ENCODE measurements around the gene CALN1. TPM values are rescaled to one million over a fixed set of nuclear protein-coding genes. Genes with fewer than 3 reads are reported as not detected.

Gene CALN1
- polyA plus RNA-seq, 3 donors: under 0.01 TPM; not detected in 2

- H3K4me2 ChIP-seq (replicated peaks; ENCODE audit: extremely low read depth, low read length, poor library complexity, severe bottlenecking): no peak overlapping the region
- H3K4me1 ChIP-seq (ENCODE audit: control insufficient read depth in 1 of 2, insufficient read depth in 2 of 2, low read length in 2 of 2): peaks cover 20 to 24% of the 10 kb centered on the region in 2 donors
- Mint-ChIP-seq H3K27ac (no peak overlapping the region), H3K9me3 (peaks cover 5 to 19% (median 12%) of the 10 kb centered on the region in 7 donors), H3K4me1 (peaks cover 31% of the 10 kb centered on the region), H3K4me3 (no peak overlapping the region), H3K36me3 (peaks cover 2 to 4% of the 10 kb centered on the region in 2 donors), H3K27me3 (ENCODE audit: low read depth in 3 of 3) (peaks cover 2 to 3% (median 2%) of the 10 kb centered on the region in 3 donors)
- no peaks in the 10 kb centered on the region for H3K79me2 ChIP-seq (ENCODE audit: insufficient read depth, low read length)
- H3K36me3 ChIP-seq (replicated peaks in 1 of 2; ENCODE audit: control insufficient read depth in 1 of 2, insufficient read depth in 2 of 2, low read length in 2 of 2): no peaks in the 10 kb centered on the region
- H3K9me3 ChIP-seq (replicated peaks in 1 of 2; ENCODE audit: control insufficient read depth in 1 of 2, insufficient read depth in 1 of 2, low read length in 2 of 2): peaks cover 0 to 6% of the 10 kb centered on the region in 2 donors
- no peak overlapping the region for H3K27ac ChIP-seq (ENCODE audit: low read depth in 1 of 2, low read length in 2 of 2)
- H3K9ac ChIP-seq (ENCODE audit: insufficient read depth, low read length, poor library complexity, severe bottlenecking): no peak overlapping the region
- DNase-seq: no peak
- H3K4me3 ChIP-seq (replicated peaks in 1 of 3; ENCODE audit: low read depth in 2 of 3, low read length in 3 of 3): no peak overlapping the region
- no CpG with 5 or more reads among the region's 1 CpG for WGBS (ENCODE audit: insufficient coverage)
- H2AFZ ChIP-seq (ENCODE audit: insufficient read depth, low read depth, low read length, poor library complexity, severe bottlenecking): no peak overlapping the region
- H3K27me3 ChIP-seq (ENCODE audit: control insufficient read depth in 2 of 2, insufficient read depth in 2 of 2, low read length in 2 of 2): no peaks in the 10 kb centered on the region
- intact Hi-C loops (cut with micrococcal nuclease): no loop called here
- TF ChIP-seq CTCF (IDR thresholded peaks at IDR 0.05): no peak
- no peaks in the 10 kb centered on the region for H4K20me1 ChIP-seq (ENCODE audit: insufficient read depth, low read length)
Measured at GRCh38 chr7:72032934-72033333, 379.2 kb downstream of the CALN1 start.

- Histone ChIP-seq H3K4me2 (replicated peaks; ENCODE audit: extremely low read depth, low read length, poor library complexity, severe bottlenecking) (no peak overlapping the region), H3K9ac (ENCODE audit: insufficient read depth, low read length, poor library complexity, severe bottlenecking) (no peak overlapping the region), H3K4me3 (replicated peaks in 1 of 3; ENCODE audit: low read depth in 2 of 3, low read length in 3 of 3) (no peak overlapping the region), H4K20me1 (ENCODE audit: insufficient read depth, low read length) (no peaks in the 10 kb centered on the region), H2AFZ (ENCODE audit: insufficient read depth, low read depth, low read length, poor library complexity, severe bottlenecking) (no peak overlapping the region), H3K27me3 (ENCODE audit: control insufficient read depth in 2 of 2, insufficient read depth in 2 of 2, low read length in 2 of 2) (no peaks in the 10 kb centered on the region), H3K9me3 (replicated peaks in 1 of 2; ENCODE audit: control insufficient read depth in 1 of 2, insufficient read depth in 1 of 2, low read length in 2 of 2) (peaks cover 0 to 3% of the 10 kb centered on the region in 2 donors), H3K79me2 (ENCODE audit: insufficient read depth, low read length) (no peaks in the 10 kb centered on the region), H3K36me3 (replicated peaks in 1 of 2; ENCODE audit: control insufficient read depth in 1 of 2, insufficient read depth in 2 of 2, low read length in 2 of 2) (no peaks in the 10 kb centered on the region), H3K4me1 (ENCODE audit: control insufficient read depth in 1 of 2, insufficient read depth in 2 of 2, low read length in 2 of 2) (peaks cover 17 to 22% of the 10 kb centered on the region in 2 donors), H3K27ac (ENCODE audit: low read depth in 1 of 2, low read length in 2 of 2) (no peak overlapping the region)
- Mint-ChIP-seq H3K27me3 (ENCODE audit: low read depth in 3 of 3) (peaks cover 2 to 3% (median 2%) of the 10 kb centered on the region in 3 donors), H3K4me3 (no peak overlapping the region), H3K9me3 (peaks cover 2 to 22% (median 6%) of the 10 kb centered on the region in 7 donors), H3K4me1 (peaks cover 21% of the 10 kb centered on the region), H3K36me3 (peaks cover 0 to 2% of the 10 kb centered on the region in 2 donors), H3K27ac (no peak overlapping the region)
- no peak for DNase-seq
- intact Hi-C loops (cut with micrococcal nuclease): no loop called here
- TF ChIP-seq CTCF (IDR thresholded peaks at IDR 0.05): no peak
- 86% methylated on average over 3 of the region's 4 CpGs for WGBS (ENCODE audit: insufficient coverage)
Measured at GRCh38 chr7:72030994-72031667, 381.0 kb downstream of the CALN1 start.

All from CD14-positive monocyte (primary cell).